ENCODE measurements around the gene CYLD.

The CYLD gene

DNA sequence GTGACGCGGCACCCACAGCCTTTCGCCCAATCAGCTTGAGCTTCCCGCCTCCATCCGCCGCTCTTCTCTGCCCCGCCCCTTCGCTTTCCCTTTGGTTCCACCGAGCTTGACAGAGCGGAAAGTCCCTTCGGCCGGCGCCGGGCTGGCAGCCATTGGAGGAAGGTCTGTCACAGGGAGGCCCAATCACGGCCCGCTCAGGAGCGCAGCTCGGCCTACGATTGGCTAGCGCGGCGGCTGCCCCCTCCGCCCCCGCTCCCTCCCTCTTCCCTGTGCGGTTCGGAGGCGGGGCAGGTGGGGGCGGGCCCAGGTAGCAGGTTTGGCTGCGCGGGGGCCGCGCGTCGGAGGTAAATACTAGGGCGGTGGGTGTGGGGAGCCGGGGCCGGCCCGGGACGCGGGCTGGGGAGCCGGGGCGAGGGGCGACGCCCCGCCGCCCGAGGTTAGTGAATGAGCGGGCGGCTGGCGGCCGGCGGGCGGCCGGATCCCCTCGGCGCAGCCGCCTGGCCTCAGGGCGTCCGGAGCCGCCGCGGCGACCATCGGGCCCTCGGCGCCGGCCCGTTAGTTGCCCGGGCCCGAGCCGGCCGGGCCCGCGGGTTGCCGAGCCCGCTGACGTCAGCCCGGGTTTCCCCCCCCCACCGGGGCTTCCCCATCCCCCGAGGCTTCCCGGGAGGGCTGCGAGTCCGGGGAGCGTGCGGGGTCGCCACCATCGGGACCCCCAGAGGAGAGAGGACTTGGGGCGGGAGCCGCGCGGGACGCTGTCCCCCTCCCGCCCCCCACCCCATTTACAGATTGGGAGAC is at the start of gene CYLD:
Gene CYLD (plus strand): TSS at position 306 of the 795 bp plus-strand sequence. CDS start 7,613 bp downstream, outside the sequence.
- peak; percentile 99 for DNase-seq

DNA sequence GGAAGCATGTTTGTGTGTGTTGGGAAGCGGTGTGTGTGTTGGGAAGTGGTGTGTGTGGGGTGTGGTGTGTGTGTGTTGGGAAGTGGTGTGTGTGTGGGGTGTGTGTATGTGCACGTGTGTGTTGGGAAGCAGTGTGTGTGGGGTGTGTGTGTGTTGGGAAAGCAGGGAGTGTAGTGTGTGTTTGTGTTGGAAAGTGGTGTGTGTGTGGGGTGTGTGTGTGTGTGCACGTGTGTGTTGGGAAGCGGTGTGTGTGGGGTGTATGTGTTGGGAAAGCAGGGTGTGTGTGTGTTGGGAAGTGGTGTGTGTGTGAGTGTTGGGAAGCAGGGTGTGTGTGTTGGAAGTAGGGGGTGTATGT is 49.3 kb upstream of the CYLD start:
- no peak for DNase-seq

DNA sequence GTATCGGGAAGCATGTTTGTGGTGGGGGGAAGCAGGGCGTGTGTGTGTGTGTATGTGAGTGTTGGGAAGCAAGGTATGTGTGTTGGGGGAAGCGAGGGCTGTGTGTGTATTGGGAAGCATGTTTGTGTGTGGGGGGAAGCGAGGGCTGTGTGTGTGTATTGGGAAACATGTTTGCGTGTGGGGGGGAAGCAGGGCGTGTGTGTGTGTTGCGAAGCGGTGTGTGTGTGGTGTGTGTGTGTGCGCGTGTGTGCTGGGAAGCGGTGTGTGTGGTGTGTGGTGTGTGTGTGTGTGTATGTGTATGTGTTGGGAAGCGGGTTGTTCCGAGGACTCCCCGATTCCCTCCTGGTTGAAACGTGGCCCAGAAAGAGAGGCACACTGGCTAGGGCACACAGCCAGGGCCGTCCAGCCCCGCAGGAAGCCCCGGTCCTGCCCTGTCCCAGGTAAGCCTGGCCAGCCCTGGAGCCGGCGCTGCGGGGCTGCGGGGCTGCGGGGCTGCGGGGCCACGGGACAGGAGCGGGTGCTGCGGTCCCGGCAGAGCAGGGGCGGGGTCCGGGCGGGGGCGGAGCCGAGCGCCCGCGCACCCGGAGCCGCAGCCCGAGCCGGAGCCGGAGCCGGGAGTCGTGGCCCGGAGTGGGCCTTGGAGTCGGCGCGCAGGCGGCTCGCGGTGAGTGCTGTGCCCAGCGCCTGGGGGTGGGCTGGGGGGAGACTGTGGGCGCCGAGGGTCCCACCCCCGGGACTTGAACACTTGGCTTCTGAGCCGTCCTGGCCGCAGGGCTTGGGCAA is 48.7 kb upstream of the CYLD start, which contains the start of gene NOD2:
Gene NOD2 (plus strand): TSS at position 608 of the 783 bp plus-strand sequence. CDS start 5,890 bp downstream, outside the sequence.
- DNase-seq = peak; percentile 44

DNA sequence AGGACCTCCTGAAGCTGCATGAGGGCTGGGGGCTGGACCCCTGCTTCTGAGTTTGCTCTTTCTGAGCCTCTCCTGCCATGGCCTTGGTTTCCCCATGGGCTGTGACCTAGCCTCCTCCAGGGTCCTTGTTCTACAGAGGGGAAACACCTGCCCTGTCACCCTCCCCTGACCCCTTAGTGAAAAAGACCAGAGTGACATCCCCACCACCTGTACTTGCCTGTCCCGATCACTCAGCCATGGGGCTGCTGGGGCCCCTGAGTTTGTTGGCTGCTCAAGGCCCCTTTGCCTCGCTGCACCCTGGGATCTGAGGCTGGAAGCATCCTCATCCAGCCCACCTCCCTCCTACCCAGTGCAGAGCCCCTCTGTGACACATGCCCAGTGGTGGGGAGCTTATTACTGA is 47.7 kb upstream of the CYLD start:
- no peak for DNase-seq

DNA sequence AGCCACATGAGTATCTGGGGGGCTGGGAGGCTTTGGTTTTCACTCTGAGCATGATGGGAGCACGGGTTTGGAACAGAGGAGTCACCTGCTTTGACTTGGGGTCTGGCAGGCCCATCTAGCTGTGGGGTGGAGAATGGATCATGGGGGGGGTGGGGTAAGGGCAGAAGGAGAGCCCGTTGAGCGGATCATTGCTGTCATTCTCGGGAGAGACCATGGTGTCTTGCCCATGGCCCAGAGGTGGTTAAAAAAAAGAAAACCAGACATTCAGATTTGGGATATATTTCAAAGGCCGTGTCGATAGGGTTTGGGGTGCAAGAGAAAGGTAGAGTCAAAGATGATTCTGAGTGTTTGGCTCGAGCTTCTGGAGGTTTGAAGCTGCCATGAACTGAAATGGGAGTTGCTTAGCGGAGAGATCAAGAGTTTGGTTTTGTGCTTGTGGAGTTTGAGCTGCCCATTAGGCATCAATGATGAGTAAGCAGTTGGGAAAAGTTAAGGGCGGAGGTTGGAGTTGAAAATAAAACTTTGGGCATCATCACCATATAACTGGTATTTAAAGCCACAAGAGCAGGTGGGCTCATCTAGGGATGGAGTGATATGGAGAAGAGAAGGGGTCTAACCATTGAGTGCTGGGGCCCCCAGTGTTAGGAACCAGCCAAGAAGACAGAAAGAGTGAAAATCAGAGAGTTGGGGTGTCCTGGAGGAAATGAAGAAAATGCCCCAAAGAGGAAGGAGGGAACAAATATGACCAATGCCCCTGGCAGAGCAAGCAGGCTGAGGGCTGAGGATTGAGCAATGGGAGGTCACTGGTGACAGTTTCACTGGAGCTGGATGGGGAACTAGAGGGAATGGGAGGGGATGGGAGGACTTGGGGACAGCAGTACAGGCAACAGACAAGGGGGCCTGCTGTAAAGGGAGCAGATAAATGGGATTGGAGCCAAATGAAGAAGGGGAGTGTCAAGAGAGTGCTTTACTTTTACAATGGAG is 46.6 kb upstream of the CYLD start:
- DNase-seq = no peak

DNA sequence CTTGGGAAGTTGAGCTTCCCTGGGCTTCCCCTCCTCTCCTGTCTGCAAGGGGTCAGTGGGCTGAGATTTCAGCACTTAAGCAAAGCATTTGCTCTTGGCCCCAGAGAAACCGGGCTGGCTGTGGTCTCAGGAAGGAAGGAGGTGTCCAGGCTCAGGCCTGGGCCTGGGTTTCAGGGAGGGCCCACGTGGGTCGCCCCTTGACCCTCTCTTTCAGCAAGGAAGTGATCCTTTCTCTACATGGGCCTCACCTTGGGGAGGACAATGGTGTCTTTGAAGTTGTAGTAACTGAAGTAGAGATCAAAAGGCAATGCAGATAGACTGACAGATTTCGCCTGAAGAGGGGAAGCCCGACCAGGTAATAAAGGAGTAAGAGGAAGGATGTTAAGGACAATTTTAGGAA is 45.8 kb upstream of the CYLD start:
- DNase-seq = no peak

DNA sequence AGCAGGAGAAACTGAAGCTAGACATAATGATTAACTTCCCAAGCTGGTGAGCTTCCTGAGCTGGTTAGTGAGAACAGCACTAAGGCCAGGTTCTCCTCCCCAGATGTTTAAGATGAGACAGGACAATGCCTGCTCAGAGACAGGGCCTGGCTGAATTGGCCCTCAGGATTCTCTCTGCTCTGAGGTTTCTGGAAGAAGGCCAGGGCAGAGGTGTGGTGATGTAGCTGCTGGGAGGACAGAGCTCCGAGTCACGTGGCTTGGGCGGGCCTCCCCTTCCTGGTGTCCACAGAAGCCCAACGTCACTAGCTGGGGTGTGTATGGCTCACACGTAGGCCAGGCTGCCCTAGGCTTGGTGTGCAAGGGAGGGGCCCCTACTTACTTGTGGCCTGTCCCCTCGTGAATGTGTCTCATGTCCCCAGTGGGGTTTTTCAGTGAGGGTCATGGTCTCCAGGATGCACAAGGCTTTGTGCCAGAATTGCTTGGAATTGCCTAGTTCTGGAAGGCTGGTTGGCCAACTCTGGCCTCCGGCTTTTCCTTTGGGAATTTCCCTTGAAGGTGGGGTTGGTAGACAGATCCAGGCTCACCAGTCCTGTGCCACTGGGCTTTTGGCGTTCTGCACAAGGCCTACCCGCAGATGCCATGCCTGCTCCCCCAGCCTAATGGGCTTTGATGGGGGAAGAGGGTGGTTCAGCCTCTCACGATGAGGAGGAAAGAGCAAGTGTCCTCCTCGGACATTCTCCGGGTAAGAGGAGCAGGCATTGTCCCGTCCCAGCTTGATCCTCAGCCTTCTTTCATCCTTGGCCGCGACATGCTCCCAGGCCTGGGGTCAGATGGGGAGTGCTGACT is 45.1 kb upstream of the CYLD start:
- peak; percentile 46 for DNase-seq

DNA sequence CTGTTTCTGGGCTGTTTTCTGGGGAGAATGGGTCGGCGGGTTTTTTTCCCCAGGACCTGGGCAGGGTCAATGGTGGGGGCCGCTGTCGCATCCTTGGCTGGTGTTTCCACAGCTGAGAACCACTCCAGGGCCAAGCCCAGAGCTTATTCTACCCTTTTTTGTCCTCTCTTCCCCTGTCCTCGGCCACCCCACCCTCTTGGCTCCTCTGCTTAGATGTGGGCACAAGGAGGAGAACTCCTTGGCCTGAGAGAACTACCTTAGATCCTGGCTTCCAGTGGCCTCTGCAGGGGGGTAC is 44.5 kb upstream of the CYLD start:
- no peak for DNase-seq

DNA sequence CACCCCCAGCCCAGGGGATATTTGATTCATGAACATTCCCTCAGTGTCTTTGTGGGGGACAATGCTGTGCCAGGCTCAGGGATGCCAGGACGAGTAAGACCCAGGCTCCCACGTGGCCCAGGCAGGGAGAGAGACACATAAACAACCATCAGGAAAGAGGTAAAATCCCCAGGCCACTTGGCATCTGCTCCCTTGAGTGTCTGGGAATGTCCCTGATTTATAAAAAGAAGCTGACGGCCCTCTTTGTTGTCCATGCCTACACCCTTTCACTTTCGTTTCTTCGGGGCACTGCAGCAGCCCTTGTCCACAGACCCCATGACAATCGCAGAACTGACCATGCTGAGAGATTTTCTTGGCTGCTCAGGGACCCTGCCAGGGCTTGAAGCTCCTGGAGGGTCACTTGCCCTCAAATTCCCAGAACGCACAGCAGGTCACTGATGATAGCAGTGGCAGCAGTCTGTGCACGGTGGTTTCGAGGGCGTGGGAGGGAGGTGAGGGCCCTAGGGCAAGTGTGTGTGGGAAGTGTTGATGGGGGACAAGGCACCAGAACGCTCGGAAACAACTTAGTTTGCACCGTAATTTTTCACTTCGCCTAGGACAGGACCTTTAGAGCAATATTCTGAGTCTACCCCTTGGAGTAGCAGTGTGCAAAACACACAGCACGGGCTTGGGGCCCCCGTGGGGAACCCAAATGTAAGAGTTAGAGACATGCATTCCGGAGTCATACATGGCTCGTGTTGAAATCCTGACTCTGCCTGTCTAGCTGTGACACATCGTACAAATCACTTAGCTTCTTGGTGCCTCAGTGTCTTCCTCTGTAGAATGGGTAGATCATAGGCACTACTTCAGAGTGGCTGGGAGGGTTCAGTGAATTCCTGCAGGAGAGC is 43.8 kb upstream of the CYLD start:
- peak; percentile 64 for DNase-seq

DNA sequence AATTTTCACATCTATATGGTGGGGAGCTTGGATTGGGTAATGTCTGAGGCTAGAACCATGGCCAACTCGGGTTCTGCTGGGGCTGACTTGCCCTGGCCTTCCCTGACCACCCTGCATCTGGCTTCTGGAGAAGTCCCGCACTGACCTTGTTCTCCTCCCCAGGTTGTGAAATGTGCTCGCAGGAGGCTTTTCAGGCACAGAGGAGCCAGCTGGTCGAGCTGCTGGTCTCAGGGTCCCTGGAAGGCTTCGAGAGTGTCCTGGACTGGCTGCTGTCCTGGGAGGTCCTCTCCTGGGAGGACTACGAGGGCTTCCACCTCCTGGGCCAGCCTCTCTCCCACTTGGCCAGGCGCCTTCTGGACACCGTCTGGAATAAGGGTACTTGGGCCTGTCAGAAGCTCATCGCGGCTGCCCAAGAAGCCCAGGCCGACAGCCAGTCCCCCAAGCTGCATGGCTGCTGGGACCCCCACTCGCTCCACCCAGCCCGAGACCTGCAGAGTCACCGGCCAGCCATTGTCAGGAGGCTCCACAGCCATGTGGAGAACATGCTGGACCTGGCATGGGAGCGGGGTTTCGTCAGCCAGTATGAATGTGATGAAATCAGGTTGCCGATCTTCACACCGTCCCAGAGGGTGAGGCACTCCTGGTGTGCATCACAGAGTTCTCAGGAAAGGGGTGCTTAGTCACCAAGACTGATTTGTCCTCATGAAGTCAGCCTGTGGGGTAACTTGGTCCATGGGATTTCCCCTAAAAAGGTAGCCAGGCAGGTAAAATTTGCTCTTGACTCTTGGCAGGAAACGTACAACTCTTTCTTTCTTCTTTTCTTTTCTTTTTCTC is 42.3 kb upstream of the CYLD start:
- peak; percentile 64 for DNase-seq

DNA sequence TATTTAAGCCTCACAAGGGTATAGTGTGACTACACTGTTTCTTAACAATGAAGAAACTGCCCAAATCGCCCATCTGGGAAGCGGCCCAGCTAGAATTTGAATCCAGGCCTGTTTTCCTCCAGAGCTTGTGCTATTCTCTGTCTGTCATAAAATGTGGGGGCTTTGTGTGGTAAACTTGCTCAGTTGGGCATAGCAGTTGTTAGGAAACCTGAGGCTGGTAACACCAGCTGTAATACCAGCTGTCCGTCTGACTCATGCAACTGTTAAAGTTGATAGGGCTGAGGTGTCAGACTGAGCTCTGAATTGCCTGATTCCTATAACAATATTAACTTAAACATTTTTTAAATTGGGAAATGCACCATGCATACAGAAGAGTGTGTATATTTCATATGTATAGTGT is 39.2 kb upstream of the CYLD start:
- DNase-seq = no peak

DNA sequence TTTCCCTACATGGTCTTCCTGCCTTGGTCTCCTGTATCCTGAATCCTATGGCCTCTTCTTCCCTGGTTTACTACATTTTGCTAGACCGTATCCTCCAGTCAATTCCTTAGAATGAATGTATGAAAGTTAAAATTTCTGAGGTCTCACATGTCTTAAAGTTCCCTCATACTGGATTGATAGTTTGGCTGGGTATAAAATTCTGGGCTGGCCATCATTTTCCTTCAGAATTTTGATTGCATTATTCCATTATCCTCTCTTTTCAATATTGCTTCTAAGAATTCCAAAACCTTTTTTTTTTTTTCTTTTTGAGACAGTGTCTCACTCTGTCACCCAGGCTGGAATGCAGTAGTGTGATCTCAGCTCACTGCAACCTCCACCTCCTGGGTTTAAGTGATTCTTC is 37.6 kb upstream of the CYLD start:
- DNase-seq = no peak

DNA sequence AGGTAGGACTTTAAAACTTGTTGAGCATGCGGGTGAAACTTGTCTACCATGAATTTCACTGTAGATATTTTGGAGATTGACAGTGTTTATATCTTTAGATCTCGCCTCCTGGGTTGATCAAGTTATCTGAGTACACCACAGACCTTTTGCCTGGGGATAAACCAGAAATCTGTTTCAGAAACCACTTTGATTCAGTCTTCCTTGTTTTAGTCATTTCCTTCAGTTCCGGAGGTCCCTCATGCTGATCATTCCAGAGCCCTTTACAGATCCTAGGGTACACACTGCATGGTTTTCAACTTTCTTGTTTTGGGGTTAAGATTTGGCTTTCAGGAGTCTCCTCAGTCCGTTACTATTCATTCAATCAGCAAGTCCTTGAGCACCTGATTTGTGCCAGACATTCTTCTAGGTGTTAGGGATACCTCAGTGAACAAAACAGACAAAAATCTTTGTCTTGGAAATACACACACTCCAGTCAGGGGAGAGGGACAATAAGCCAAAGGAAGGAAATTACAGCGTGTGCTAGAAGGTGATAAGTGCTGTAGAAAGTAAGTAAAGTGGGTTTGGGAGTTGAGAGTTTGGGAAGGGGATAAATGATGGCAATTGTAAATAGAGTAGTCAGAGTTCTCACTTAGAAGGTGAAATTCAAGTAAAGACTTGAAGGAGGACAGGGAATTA is 36.3 kb upstream of the CYLD start:
- no peak for DNase-seq

DNA sequence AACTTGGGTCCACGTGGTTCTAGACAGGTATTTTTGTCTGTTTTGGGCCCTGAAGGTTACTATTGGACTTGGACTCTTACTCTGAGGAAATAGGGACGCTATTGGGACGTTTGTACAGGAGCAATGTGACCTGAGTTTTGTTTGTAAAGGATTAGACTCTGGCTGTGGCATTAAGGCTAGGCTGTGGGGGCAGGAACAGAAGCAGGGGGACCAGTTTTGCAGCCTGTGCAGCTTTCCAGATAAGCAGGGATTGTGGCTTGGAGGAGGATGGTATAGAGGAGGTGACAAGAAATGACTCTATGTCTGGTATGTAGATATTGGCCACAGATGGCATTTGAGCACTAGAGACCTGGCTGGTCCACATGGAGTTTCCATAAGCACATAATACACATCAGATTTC is 35.6 kb upstream of the CYLD start:
- no peak for DNase-seq

DNA sequence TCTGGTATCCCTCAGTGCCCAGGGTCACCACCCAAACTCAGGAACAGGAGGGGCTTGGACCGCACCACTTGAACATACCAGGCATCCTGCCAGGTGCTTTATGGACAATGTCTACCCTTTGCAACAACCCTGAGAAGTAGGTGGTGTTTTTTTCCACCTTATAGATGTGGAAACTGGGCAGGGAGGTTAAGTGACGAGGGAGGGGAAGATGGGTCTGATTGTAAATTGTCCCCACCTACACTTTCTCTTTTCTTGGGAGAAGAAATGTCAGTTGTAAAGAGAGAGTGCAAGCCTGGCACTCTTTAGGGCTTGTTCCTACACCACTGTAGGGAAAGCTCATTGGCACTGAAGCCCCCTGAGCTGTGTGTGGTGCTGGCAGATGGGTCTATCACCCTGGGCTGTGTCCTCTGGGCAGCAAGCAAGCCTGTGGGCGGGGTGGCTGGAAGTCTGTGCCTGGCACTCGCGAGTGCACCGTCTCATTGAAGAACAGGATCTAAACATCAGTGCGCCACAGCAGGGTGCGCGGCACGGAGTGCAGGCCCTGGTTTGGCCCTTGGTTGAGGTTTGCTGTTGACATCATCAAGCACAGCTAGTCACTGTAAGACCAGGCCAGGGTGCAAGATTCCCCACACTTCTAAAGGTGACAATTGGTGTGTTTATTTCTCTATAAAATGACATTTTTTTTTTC is 33.4 kb upstream of the CYLD start:
- peak; percentile 32 for DNase-seq

DNA sequence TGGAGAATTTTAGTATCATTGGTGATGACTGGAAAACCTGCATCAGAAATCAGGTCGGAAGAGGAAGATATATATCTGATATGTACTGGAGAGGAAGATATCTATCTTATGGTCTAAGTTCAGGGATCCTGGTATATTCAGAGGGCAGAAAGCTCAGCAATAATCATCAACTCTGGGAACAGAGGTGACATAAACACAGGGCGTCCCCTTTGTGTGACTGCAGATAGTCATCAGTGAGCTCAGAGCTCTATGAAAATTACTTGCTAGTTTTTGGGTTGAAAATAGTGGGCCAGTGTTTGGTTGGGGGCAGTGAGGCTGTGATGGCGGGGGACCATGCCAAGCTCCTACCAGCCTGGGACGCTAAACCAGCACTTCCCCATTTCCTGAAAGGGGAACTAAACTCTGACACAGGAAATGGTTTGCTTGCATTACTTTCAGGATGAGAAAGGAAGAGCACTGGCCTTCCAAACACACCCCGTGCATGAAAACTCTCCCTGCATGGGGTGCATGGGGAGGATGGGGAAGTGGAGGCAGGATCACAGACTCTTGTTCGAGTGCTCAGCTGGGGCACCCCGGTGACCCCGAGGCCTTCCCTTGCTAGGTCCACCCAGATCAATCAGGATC is 32.7 kb upstream of the CYLD start:
- DNase-seq = no peak

DNA sequence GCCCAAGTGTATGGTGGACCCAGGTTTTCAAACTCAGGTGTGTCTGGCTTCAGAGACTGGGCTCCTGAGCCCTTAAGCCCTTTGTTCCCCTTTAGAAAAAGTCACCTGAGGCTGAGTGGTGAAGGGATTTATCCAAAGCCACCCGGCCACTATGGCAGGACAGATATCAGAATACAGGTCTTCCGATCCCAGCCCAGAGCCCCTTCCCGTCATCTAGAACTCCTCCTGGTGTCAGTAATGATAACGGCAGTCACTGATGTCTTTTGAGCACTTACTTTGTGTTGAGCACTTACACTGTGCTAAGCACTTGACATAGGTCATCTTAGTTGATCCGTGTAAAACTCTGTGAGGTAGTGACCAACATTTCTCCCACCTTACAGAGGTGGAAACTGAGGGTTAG is 31.9 kb upstream of the CYLD start:
- no peak for DNase-seq

DNA sequence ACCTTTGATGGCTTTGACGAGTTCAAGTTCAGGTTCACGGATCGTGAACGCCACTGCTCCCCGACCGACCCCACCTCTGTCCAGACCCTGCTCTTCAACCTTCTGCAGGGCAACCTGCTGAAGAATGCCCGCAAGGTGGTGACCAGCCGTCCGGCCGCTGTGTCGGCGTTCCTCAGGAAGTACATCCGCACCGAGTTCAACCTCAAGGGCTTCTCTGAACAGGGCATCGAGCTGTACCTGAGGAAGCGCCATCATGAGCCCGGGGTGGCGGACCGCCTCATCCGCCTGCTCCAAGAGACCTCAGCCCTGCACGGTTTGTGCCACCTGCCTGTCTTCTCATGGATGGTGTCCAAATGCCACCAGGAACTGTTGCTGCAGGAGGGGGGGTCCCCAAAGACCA is 30.8 kb upstream of the CYLD start:
- DNase-seq = no peak

Measured in stimulated activated CD4-positive, alpha-beta T cell treated with anti-CD3 and anti-CD28 coated beads, Interleukin-4, amount 100 ng/mL, for 1 hour (primary cell).